GM12891 (cell line): ENCODE data around the gene SCUBE1.

Experiments used
- DNase-seq: peaks from one replicate; pipeline ENCODE4 v3.0.0; 2011; ENCODE audit warnings: low spot score; ENCODE audit not compliant: insufficient read length
- FAIRE-seq: peaks from 2 replicates; lab custom pipeline; 2011; peaks lifted over from hg19 to GRCh38; lab: Jason Lieb, UNC
- PAX5 ChIP-seq: IDR thresholded peaks from 2 replicates; pipeline ENCODE4 v1.6.1; 2011; ENCODE audit warnings: low read length, moderate library complexity, mild to moderate bottlenecking; ENCODE audit not compliant: insufficient read depth, severe bottlenecking
- POLR2A ChIP-seq: IDR thresholded peaks from 2 replicates; pipeline ENCODE4 v1.6.1; 2011; ENCODE audit warnings: low read depth, low read length, control low read depth
- POLR2AphosphoS5 ChIP-seq: IDR thresholded peaks from 2 replicates; pipeline ENCODE4 v1.6.1; 2011; ENCODE audit warnings: low read depth, low read length, control low read depth
- POU2F2 ChIP-seq: IDR thresholded peaks from 2 replicates; pipeline ENCODE4 v1.6.1; 2011; ENCODE audit warnings: low read depth, mild to moderate bottlenecking, control low read depth, low read length, moderate library complexity
- SPI1 ChIP-seq: IDR thresholded peaks from 2 replicates; pipeline ENCODE4 v1.6.1; 2011; ENCODE audit warnings: low read depth, low read length, control low read depth
- TAF1 ChIP-seq: IDR thresholded peaks from 2 replicates; pipeline ENCODE4 v1.6.1; 2011; ENCODE audit warnings: low read depth, low read length, control low read depth

Gene SCUBE1

DNA sequence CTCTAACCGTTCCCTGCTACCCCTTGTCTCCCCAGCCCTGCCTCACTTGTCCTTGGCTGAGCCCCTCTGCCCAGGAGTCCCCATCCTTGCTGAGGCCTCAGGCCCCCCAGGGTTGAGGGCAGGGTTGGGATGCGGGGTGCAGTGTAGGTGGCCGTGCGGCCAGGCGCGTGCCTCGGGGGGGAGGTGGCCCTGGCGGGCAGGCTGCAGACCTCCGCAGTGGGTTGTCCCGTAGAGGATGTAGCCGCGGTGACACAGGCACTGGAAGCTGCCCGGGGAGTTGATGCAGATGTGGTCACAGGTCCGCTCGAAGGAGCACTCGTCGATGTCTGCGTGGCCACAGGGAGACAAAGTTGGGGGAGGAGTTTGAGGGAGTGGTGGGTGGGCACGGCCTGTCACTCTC is 114.3 kb downstream of the SCUBE1 start:
- DNase-seq (no peak), FAIRE-seq (no peak)
- TF ChIP-seq POU2F2 (no peak), POLR2A (no peak), PAX5 (no peak), TAF1 (no peak), SPI1 (no peak)

DNA sequence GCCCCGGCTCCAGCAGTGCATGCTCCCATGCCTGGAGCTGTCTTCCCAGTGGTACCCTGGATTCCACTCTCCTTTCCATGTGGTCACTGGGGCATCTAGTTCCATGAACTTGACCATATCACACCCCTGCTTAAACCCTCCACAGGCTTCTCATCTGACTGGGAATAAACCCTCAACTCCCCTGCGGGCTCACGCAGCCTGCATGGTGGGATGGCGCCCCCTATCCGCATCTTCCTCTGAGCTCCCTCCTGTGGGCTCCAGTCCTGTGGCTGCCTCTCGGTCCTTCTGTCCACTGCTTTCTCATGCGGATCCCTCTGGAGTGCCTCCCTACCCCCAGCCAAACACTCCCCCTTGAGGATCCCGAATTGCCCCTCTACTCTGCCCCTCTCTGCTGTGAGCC is 114.8 kb downstream of the SCUBE1 start:
- FAIRE-seq = no peak
- no peak for DNase-seq

DNA sequence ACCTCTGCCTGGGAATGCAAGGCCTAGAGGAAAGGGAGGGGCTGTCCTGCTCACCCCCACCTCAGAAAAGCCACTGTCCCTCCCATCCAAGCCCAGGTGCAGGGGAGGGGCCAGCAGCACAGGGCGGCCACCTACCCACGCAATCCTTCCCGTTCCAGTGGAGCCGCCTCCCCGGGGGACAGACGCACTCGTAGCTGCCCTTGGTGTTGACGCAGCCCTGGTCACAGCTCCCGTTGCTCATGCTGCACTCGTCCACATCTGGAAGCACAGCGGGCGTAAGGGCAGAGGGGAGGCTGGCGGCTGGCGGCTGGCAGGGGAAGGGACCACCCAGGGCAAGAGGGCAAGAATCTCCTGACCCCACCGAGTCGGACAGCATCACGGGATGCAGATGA is 115.9 kb downstream of the SCUBE1 start:
- TF ChIP-seq SPI1 (no peak), PAX5 (no peak), POLR2A (no peak), TAF1 (no peak), POU2F2 (no peak), POLR2AphosphoS5 (no peak)
- DNase-seq (no peak), FAIRE-seq (no peak)

More for the DNA sequence above, 114.8 kb downstream of the SCUBE1 start:
- no peak for TF ChIP-seq PAX5
- TF ChIP-seq POU2F2 = no peak
- no peak for TF ChIP-seq TAF1
- no peak for TF ChIP-seq SPI1
- TF ChIP-seq POLR2A = no peak
- TF ChIP-seq POLR2AphosphoS5 = no peak

DNA sequence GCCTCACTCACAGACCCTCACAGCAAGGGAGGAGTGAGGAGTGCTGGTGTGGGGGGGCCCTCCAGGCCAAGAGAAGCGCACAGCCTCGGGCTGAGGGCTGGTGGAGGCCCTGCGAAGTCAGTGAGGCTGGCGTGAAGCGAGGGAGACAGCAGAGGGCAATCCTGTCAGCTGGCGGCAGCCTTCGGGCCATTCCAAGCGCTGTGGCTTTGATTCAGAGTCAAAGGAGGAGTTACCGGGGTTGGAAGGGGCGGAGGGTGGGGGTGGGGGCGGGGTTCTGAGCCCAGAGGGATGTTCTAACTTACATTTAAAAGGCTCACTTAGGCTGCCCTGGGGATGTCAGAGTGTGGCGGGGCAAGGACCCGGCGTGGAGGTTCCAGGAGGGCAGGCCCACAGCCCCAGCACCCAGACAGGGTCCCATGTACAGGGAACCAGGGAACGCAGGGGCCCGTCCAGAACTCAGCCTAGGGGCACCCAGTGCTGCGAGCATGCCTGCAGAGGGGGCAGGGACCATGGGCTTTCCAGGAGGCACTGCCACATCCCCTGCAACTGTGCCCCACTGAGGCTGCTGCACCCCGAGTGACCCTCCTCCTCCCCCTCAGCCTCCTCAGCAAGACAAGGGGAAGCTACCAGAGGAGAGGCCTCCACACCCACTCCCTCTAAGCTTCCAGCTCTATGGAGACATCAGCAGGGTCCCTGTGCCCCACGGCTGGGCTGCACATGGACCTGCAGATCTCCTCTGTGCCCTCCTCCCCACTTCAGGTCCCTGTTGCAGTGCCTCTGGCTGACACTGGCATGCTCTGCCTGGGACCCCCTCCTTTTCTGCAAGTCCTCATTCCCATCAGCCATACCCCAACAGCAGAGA is 116.6 kb downstream of the SCUBE1 start:
- no peak for FAIRE-seq
- DNase-seq = no peak
- TF ChIP-seq SPI1 = no peak
- TF ChIP-seq POLR2AphosphoS5 = no peak
- no peak for TF ChIP-seq PAX5
- TF ChIP-seq POLR2A = no peak
- TF ChIP-seq POU2F2 = no peak
- no peak for TF ChIP-seq TAF1

DNA sequence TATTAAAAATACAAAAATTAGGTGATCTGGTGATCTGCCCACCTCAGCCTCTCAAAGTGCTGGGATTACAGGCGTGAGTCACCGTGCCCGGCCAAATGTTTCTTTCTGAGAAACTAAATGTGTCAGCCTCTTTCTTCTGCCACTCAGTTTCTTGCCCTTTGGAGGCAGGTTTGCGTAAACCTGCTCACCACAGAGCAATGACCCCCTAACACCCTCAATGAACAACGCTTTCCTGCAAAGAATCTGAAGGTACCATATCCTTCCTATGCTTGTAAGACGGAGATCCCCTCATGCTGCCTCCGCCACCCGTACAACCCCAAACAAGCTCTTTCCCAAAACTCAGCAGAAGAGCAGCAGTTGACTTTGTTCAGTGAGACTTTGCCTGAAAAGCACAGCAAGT is 117.6 kb downstream of the SCUBE1 start:
- TF ChIP-seq POLR2A (no peak), POU2F2 (no peak), TAF1 (no peak), SPI1 (no peak), POLR2AphosphoS5 (no peak), PAX5 (no peak)
- FAIRE-seq (no peak), DNase-seq (no peak)

DNA sequence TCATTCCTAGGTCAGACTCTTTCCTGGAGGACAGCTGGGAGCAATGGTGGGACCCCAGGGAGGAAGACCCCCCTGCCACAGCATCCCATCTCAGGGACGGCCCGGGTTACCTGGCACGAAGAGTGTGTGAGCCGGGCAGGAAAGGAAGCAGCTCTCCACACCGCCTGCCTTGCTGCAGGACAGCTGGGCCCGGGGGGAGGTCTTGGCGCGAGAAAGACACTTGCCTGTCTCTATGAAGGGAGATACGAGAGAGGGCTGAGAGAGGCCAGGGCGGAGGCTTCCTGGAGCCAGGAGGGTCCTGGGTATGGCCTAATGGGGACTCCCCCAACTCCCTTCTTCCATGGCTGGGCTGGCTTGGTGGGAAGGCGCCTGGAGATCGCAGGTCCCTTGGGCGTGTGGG is 120.2 kb downstream of the SCUBE1 start:
- no peak for TF ChIP-seq POLR2A
- TF ChIP-seq POU2F2 = no peak
- no peak for TF ChIP-seq SPI1
- TF ChIP-seq PAX5 = no peak
- TF ChIP-seq POLR2AphosphoS5 = no peak
- TF ChIP-seq TAF1 = no peak
- FAIRE-seq (no peak), DNase-seq (no peak)

DNA sequence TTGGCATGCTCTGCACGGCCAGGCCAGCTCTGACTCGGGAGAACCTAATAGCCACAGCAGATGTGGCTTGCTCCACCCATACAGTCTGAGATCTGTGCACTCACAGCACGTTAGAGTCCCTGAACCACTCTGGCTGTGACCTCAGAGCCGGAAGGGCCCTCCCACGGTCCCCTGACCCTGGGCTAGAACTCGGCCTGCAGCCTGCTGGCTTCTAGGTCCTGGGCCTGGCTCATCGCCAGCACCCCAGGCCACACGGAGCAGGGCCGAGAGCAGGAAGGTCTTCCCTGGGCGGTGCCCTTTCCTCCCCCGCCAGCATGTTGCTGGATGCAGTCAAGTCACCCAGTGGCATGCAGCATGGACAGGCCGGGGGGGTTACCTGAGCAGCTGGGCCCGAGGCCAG is 120.9 kb downstream of the SCUBE1 start:
- DNase-seq = no peak

DNA sequence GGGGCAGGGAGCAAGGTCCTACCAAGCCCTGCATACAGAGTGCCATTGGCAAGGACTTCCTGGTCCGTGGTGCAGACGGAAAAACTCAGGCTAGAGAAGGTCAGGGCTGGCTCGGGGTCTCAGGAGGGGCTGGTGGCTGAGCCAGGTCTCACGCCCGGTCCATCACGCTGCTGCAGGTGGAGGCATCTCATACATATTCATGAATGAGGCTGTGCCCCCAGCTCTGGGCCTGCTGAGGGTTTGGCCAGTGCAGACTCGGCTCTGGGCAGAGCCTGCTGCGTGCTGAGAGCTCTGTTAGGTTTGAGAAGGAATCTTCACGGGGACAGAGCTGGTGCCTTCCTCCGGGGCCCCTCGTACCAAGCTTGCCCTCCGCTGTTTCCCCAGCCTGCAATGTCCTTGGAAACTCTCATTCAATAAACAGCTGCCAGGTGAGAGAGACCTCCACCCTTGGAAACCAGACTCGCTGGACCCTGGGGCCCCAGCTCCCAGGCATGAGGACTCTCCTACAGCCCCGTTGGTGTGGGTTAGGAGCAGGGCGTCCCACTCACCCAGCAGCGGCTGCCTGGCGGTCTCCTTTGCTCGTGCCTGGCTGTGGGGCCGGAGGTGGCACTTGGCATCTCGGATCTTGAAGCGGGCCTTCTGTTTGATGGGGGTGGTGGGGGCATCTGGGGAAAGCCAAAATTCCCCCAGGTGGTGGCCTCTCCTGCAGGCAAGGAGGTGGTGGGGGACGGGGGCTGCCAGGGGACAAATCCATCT is 122.4 kb downstream of the SCUBE1 start:
- FAIRE-seq = no peak
- TF ChIP-seq POLR2A (no peak), POU2F2 (no peak), POLR2AphosphoS5 (no peak), TAF1 (no peak), PAX5 (no peak), SPI1 (no peak)
- no peak for DNase-seq

More for the DNA sequence above, 120.9 kb downstream of the SCUBE1 start:
- FAIRE-seq = no peak
- TF ChIP-seq POLR2AphosphoS5 (no peak), TAF1 (no peak), POU2F2 (no peak), SPI1 (no peak), PAX5 (no peak), POLR2A (no peak)

DNA sequence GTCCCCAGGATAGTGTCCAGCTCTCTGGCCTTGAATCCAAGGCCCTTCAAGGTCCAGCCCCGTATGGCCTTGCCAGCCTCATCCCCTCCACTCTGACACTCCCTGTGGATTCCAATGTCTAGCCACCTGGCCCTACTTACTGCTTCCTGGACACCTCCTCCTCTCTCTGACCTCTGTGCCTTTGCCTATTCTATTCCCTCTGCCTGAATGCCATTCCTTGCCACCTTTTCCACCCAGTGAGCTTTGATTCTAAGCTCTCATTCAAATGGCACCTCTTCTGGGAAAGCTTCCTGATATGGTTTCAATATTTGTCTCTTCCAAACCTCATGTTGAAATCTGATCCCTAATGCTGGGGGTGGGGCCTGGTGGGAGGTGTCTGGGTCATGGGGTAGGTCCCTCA is 124.4 kb downstream of the SCUBE1 start:
- no peak for FAIRE-seq
- TF ChIP-seq PAX5 = no peak
- TF ChIP-seq POLR2A = no peak
- no peak for TF ChIP-seq POLR2AphosphoS5
- no peak for TF ChIP-seq TAF1
- TF ChIP-seq POU2F2 = no peak
- no peak for TF ChIP-seq SPI1
- no peak for DNase-seq
